NCI-H1436 (cell line): Measurements from ENCODE around the gene ZC3H13.
"Not testable (repeated sequence)": the region's sequence is repeated elsewhere in the genome, so short reads cannot be mapped to it uniquely, and the experiment has no call there.

Experiments used
- DNase-seq: peaks from one replicate; lab custom pipeline; 2025; lab: John Stamatoyannopoulos, UW

Gene ZC3H13

GRCh38 chr13:46010148-46010547 is 42.4 kb downstream of the ZC3H13 start:
- no peak for DNase-seq

GRCh38 chr13:46008631-46009030 is 43.9 kb downstream of the ZC3H13 start:
- no peak for DNase-seq

GRCh38 chr13:46006688-46007452 is 45.7 kb downstream of the ZC3H13 start:
- DNase-seq = no peak

DNA sequence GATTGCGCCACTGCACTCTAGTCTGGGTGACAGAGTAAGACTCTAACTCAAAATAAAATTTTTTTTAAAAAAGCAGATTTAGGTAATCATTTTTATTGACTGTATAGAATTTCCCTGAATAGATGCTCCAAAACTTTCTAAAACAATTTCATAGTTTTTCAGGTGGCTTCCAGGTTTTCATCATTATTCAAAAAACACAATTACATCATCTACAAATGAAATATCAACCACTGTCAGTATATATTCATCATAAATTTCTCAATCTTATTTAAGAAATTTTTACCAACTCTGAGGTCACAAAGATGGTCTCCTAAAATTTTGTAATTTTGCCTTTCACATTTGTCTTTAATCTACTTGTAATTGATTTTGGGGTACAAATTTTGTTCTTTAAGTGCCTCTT is 48.1 kb downstream of the ZC3H13 start:
- no peak for DNase-seq

DNA sequence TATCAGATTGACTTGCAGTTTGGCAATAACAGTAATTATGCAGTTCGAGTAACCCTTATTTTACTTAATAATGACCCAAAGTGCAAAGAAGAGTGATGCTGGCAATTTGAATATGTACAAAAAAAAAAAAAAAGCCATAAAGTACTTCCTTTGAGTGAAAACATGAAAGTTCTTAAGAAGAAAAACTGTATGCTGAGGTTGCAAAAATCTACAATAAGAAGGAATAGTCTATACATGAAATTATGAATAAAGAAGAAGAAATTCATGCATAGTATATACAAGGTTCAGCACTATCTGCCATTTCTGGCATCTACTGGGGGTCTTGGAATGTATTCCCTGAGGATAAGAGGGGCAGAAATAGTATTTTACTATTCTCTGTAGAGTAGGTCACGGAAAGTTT is 55.9 kb downstream of the ZC3H13 start:
- no peak for DNase-seq

DNA sequence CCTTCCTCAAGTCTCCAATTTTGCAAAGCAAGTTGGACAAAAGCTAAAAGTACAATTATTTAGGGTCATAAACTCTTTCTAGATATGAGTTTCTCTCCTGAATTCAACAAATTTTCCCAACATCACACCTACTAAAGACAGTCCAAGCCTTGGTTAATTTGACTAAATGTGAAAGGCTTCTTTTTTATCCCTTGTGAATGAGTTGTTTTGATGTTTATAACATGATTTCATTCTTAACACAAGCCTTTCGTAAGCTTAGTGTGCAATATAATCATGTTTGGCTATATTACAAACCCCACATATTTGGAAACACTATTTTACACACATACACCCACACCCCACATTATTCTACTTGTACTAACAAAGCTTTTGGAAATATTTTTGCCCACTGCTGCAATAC is 57.3 kb downstream of the ZC3H13 start:
- no peak for DNase-seq

DNA sequence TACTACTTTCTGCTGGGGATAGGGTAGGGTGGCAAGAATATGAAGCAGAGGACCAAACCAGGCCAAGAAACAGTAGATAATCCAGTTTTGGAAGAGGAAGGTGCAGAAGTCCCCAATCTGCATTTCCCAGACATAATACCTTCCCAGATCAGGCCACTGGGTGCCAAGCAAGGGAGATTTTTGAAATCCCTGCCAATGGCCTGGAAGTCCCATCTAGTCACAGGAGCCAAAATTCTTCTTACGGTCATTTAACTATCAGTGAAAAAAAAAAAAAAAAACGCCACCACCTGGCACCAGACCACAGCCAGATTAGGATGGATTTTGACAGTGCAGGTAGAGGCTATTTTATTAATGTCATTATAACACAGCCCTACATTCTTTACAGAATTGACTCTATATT is 57.8 kb downstream of the ZC3H13 start:
- DNase-seq = no peak

- no peak for DNase-seq
These were observed 62.9 kb downstream of the ZC3H13 start for GRCh38 chr13:45989607-45990006.

GRCh38 chr13:45981127-45981526 is 71.4 kb downstream of the ZC3H13 start:
- not testable (repeated sequence) for DNase-seq

DNA sequence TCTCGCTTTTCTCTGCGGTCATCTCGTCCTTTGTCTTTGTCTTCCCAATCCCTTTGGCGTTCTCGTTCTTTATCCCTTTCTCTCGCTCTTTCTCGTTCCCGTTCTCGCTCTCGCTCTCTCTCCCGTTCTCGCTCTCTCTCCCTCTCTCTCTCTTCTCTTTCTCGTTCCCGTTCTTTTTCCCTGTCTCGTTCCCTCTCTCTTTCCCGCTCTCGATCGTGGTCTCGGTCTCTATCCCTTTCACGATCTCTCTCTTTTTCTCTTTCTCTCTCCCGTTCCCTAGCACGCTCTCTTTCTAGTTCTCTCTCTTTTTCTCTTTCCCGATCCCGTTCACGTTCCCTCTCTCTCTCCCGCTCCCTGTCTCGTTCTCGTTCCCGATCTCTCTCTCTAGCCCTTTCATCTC is 77.2 kb downstream of the ZC3H13 start:
- DNase-seq = no peak

- DNase-seq = no peak
These were observed 78.0 kb downstream of the ZC3H13 start for GRCh38 chr13:45974500-45974899.

- no peak for DNase-seq
These were observed 85.0 kb downstream of the ZC3H13 start for GRCh38 chr13:45967589-45967988.

DNA sequence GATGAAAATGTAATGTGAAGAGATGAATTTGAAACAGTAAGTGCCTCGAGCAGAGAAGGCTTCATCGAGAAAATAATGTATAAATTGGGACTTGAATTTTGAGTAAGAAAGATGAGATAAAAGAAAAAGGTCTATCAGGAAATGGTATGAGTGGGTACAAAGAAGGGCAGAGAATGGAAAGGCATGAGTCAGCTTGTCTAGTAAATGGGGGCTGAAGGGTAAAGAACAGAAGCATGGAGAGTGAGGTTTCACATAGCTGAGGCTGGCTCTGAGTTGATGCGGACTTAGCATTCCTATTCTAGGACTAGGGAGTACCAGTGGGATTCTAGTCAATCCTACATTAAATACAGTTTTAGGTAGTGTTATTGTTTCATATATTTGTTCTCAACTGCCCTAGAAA is 85.8 kb downstream of the ZC3H13 start:
- no peak for DNase-seq

DNA sequence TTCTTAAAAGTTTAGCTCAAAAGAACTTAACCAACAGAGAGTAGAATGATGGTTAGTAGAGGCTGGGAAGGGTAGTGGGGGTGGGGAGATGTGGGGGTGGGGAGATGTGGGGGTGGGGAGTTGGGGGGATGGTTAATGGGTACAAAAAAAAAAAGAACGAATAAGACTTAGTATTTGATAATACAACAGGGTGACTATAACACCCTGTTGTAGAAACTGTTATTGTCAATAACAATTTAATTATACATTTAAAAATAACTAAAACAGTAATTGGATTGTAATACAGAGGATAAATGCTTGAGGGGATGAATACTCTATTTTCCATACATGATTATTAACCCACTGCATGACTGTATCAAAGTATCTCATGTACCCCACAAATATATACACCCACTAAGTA is 91.1 kb downstream of the ZC3H13 start:
- DNase-seq = no peak

GRCh38 chr13:45954836-45955800 is 97.4 kb downstream of the ZC3H13 start:
- DNase-seq = no peak

DNA sequence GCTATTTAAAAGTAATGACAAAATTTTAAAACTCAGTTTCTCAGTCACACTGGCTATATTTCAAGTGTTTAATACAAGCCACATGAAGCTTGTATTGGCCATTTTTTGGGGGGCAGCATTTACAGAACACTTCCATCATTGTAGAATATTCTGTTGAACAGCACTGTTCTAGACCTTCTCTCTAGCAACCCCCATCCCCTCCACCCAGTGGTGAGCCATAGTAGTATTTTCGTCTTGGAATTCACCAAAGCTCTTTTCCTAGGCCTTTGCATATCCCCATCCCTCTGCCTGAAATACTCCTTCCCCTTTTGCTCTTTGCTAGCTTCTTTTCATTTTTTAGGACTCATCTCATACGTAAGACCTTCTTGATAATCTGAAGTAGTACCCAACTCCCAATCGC is 99.5 kb downstream of the ZC3H13 start:
- DNase-seq = no peak

GRCh38 chr13:45951724-45952123 is 100.8 kb downstream of the ZC3H13 start:
- no peak for DNase-seq

- no peak for DNase-seq
These were observed 101.4 kb downstream of the ZC3H13 start for GRCh38 chr13:45951166-45951565.

DNA sequence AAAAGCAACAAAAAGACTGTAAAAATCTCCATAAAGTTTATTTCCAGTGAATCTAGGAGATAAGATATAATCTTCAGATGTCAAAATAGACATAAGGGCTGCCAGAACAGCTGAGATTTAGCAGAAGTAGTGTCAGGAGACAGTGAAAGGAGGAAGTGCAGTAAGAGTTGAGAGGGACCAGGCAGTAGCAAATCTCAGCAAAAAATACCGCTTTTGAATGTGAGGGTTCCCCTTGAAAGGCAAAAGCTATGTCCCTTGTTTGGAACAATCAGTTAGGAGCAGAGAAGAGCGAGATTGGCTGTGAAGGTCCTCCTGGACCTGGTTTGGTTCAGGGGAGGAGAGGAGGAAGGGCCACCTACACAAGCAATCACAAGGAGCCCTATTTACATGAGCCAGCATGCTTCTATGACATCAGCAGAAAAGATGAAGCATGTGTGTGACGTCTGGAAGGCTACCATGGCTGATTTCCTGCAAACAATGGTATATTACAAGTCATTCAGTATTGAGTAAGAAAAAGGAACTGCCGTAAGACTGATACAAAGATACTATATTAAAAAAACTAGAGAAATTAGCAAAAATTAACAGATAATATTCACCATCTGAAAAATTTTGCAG is 102.1 kb downstream of the ZC3H13 start:
- no peak for DNase-seq

- no peak for DNase-seq
These were observed 103.4 kb downstream of the ZC3H13 start for GRCh38 chr13:45949161-45949560.

DNA sequence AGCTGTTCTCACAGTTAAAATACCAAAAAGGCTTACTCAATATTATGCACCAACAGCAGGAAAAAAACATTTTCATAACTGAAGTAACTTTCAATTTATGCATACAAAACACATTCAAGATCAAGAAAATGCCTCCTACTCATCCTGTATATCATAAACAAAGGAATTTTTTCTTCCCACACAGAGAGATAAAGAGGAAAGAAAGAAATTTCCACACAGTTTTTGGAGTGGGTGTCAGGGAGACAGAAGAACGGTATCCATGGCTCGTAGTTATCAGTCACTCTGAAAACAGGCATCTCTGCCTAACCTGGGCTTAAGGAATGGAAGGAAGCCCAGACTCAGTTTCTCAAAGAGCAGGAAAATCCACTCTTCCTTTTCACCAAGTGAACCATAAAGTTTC is 108.6 kb downstream of the ZC3H13 start:
- DNase-seq = no peak

DNA sequence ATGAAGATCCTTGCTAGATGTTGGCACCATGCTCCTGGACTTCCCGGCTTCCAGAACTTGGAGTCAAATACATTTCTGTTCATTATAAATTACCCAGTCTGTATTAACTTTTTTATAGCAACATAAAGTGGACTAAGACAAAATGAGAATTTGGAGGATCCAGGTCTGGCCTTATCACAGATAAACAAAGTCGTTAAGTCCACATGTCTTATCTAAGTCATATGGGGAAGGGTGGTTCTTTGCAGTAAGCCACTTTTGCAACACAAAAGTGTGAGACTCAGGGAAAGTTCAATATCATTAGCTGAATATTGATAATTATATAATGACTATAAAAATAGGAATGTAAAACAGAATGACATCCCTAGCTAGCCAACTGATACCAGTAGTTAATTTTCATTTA is 109.4 kb downstream of the ZC3H13 start:
- DNase-seq = no peak

DNA sequence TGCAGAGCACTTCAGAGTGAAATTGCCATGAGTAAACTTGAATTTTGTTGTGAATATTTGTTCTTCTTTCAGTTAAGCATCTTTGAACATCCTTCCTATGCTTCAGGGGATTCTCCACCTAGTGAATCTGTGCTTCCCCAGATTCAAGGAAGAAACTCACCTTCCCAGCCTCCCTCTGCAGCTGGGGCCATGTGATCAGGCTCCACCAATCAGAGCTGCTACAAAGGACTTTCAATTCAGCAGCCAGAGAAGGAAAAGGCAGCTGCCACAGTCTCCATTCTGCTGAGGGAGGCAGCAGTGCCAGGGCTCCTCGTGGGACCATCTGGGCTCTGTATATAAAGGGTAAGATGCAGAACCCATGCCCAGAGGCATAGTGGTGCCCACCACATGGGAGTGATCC is 111.3 kb downstream of the ZC3H13 start:
- no peak for DNase-seq
